IMR-90 (cell line): ENCODE measurements around the gene ABCC9. TPM values are rescaled to one million over a fixed set of nuclear protein-coding genes. Genes with fewer than 3 reads are reported as not detected.

Source experiments
- ATAC-seq: fragments of 200-7000 bp; cut with Tn5 transposase; 2 replicates; pipeline ENCODE4 v1.9.1; 2020; ENCODE audit warnings: low read depth, mild to moderate bottlenecking, moderate library complexity
- BruUV-seq: library from RNA; stranded (reverse); fragments of 400-500 nt; replicated peaks from 2 replicates; lab custom pipeline; 2021; lab: Mats Ljungman, UMichigan
- CTCF ChIA-PET: fragments of 300-600 bp; formaldehyde crosslinking; extraction: SDS; loops from one replicate; lab custom pipeline; 2021; ENCODE audit warnings: antibody characterized with exemption; lab: Yijun Ruan, JAX
- POLR2A ChIA-PET: fragments of 300-600 bp; sonication (Branson Sonifier 250); formaldehyde crosslinking; loops from one replicate; lab custom pipeline; 2022; ENCODE audit warnings: antibody characterized with exemption; ENCODE audit not compliant: unreplicated experiment; lab: Charles Lee
- DNase-seq: peaks from one replicate; pipeline ENCODE4 v3.0.0; 2013
- H2AFZ ChIP-seq: replicated peaks from 2 replicates; pipeline ENCODE3; 2013; ENCODE audit warnings: low read length, mild to moderate bottlenecking; ENCODE audit not compliant: poor library complexity
- H2AK5ac ChIP-seq: 2 replicates; pipeline ENCODE4 v1.6.1; 2013; ENCODE audit warnings: low read depth, low read length, inconsistent platforms
- H2AK9ac ChIP-seq: replicated peaks from 2 replicates; pipeline ENCODE3; 2013; ENCODE audit warnings: mild to moderate bottlenecking, low read depth, low read length, moderate library complexity; ENCODE audit not compliant: poor library complexity
- H2BK120ac ChIP-seq: 2 replicates; pipeline ENCODE4 v1.6.1; 2013; ENCODE audit warnings: low read depth, low read length, inconsistent platforms
- H2BK15ac ChIP-seq: 3 replicates; pipeline ENCODE4 v1.6.1; 2013; ENCODE audit warnings: low read depth, low read length, inconsistent platforms
- H2BK20ac ChIP-seq: 2 replicates; pipeline ENCODE4 v1.6.1; 2013; ENCODE audit warnings: low read depth, mild to moderate bottlenecking, inconsistent platforms, low read length, moderate library complexity
- H2BK5ac ChIP-seq: 2 replicates; pipeline ENCODE4 v1.6.1; 2013; ENCODE audit warnings: mild to moderate bottlenecking, low read depth, low read length, inconsistent platforms; ENCODE audit not compliant: poor library complexity, severe bottlenecking
- H3K14ac ChIP-seq: replicated peaks from 2 replicates; pipeline ENCODE4 v1.6.1; 2013; ENCODE audit warnings: low read depth, low read length, inconsistent platforms
- H3K18ac ChIP-seq: 2 replicates; pipeline ENCODE4 v1.6.1; 2013; ENCODE audit warnings: low read depth, low read length, control low read depth
- H3K23ac ChIP-seq: 2 replicates; pipeline ENCODE4 v1.6.1; 2013; ENCODE audit warnings: low read depth, low read length, inconsistent platforms
- H3K27ac ChIP-seq: 2 replicates; pipeline ENCODE4 v1.5.1; 2013; ENCODE audit warnings: mild to moderate bottlenecking, control low read depth, low read length; ENCODE audit not compliant: insufficient read depth
- H3K27me3 ChIP-seq: 2 replicates; pipeline ENCODE4 v1.6.1; 2013; ENCODE audit warnings: low read length; ENCODE audit not compliant: control insufficient read depth, insufficient read depth
- H3K36me3 ChIP-seq: 2 replicates; pipeline ENCODE4 v1.6.1; 2013; ENCODE audit warnings: low read length, mixed read lengths; ENCODE audit not compliant: control insufficient read depth, insufficient read depth
- H3K4ac ChIP-seq: 2 replicates; pipeline ENCODE4 v1.6.1; 2013; ENCODE audit warnings: low read depth, low read length, inconsistent platforms
- H3K4me1 ChIP-seq: 2 replicates; pipeline ENCODE4 v1.6.1; 2013; ENCODE audit warnings: low read length, mixed read lengths; ENCODE audit not compliant: control insufficient read depth, insufficient read depth
- H3K4me2 ChIP-seq: 2 replicates; pipeline ENCODE4 v1.6.1; 2013; ENCODE audit warnings: low read depth, mild to moderate bottlenecking, control low read depth, low read length, moderate library complexity
- H3K4me3 ChIP-seq: 2 replicates; pipeline ENCODE4 v1.5.1; 2013; ENCODE audit warnings: low read depth, mild to moderate bottlenecking, control low read depth, low read length, moderate library complexity; ENCODE audit not compliant: insufficient read depth
- H3K56ac ChIP-seq: 2 replicates; pipeline ENCODE4 v1.6.1; 2013; ENCODE audit warnings: low read length, inconsistent platforms; ENCODE audit not compliant: insufficient read depth; ENCODE audit errors: extremely low read depth
- H3K79me1 ChIP-seq, 2 experiments: 2 replicates each; pipeline ENCODE4 v1.6.1; 2013; ENCODE audit warnings: low read length in 2 of 2, inconsistent platforms in 1 of 2, low read depth in 1 of 2
- H3K9ac ChIP-seq: 2 replicates; pipeline ENCODE4 v1.6.1; 2013; ENCODE audit warnings: low read depth, low read length, control low read depth
- H3K9me1 ChIP-seq: 2 replicates; pipeline ENCODE4 v1.6.1; 2013; ENCODE audit warnings: low read length, inconsistent platforms; ENCODE audit not compliant: insufficient read depth
- H3K9me3 ChIP-seq: 2 replicates; pipeline ENCODE4 v1.6.1; 2013; ENCODE audit warnings: low read length; ENCODE audit not compliant: control insufficient read depth, insufficient read depth
- H4K20me1 ChIP-seq: 2 replicates; pipeline ENCODE4 v1.6.1; 2013; ENCODE audit warnings: low read length, inconsistent platforms; ENCODE audit not compliant: insufficient read depth
- H4K5ac ChIP-seq: 2 replicates; pipeline ENCODE4 v1.6.1; 2013; ENCODE audit warnings: mild to moderate bottlenecking, low read depth, low read length, control low read depth
- H4K8ac ChIP-seq, 2 experiments: 2 replicates each; pipeline ENCODE4 v1.6.1; 2013; ENCODE audit warnings: low read depth in 2 of 2, low read length in 2 of 2, control low read depth in 1 of 2, inconsistent platforms in 1 of 2
- H4K91ac ChIP-seq: 2 replicates; pipeline ENCODE4 v1.6.1; 2013; ENCODE audit warnings: low read depth, low read length, inconsistent platforms; ENCODE audit not compliant: insufficient read depth
- BHLHE40 ChIP-seq: fragments of 150-350 bp; IDR thresholded peaks from 2 replicates; pipeline ENCODE4 v1.6.1; 2016; ENCODE audit warnings: mild to moderate bottlenecking, low read depth, low read length
- CEBPB ChIP-seq: IDR thresholded peaks from 2 replicates; pipeline ENCODE4 v1.6.1; 2012; ENCODE audit warnings: low read depth, low read length, improper control_type of control experiment
- CHD1 ChIP-seq: IDR thresholded peaks from 2 replicates; pipeline ENCODE4 v1.6.1; 2012; ENCODE audit warnings: low read depth, low read length, improper control_type of control experiment
- CTCF ChIP-seq: conservative IDR thresholded peaks from 2 replicates; pipeline ENCODE4 v1.5.1; 2012; ENCODE audit warnings: mild to moderate bottlenecking, low read depth, low read length, improper control_type of control experiment
- ELK1 ChIP-seq: fragments of 150-350 bp; IDR thresholded peaks from 2 replicates; pipeline ENCODE4 v1.6.1; 2016; ENCODE audit warnings: low read depth, mild to moderate bottlenecking, low read length, moderate library complexity, borderline replicate concordance
- FOS ChIP-seq: fragments of 150-350 bp; IDR thresholded peaks from 2 replicates; pipeline ENCODE4 v1.6.1; 2016; ENCODE audit warnings: low read depth, low read length
- MAFK ChIP-seq: IDR thresholded peaks from 2 replicates; pipeline ENCODE4 v1.6.1; 2012; ENCODE audit warnings: low read depth, low read length, improper control_type of control experiment
- MAZ ChIP-seq: IDR thresholded peaks from 2 replicates; pipeline ENCODE4 v1.6.1; 2012; ENCODE audit warnings: low read depth, mild to moderate bottlenecking, low read length, improper control_type of control experiment, moderate library complexity, borderline replicate concordance
- MXI1 ChIP-seq: IDR thresholded peaks from 2 replicates; pipeline ENCODE4 v1.6.1; 2012; ENCODE audit warnings: low read depth, mild to moderate bottlenecking, low read length, moderate library complexity, borderline replicate concordance
- NFE2L2 ChIP-seq: fragments of 150-350 bp; IDR thresholded peaks from 2 replicates; pipeline ENCODE4 v1.6.1; 2016; ENCODE audit warnings: low read depth, mild to moderate bottlenecking, low read length
- POLR2A ChIP-seq: IDR thresholded peaks from 2 replicates; pipeline ENCODE4 v1.6.1; 2012; ENCODE audit warnings: mild to moderate bottlenecking, low read depth, low read length
- RAD21 ChIP-seq: IDR thresholded peaks from 2 replicates; pipeline ENCODE4 v1.6.1; 2012; ENCODE audit warnings: low read length, improper control_type of control experiment
- RCOR1 ChIP-seq: IDR thresholded peaks from 2 replicates; pipeline ENCODE4 v1.6.1; 2012; ENCODE audit warnings: mild to moderate bottlenecking, low read length, improper control_type of control experiment; ENCODE audit not compliant: insufficient replicate concordance
- RFX5 ChIP-seq: IDR thresholded peaks from 2 replicates; pipeline ENCODE4 v1.8.0; 2012; ENCODE audit warnings: low read depth, mild to moderate bottlenecking, low read length, moderate library complexity
- SMC3 ChIP-seq: fragments of 150-350 bp; IDR thresholded peaks from 2 replicates; pipeline ENCODE4 v1.6.1; 2016; ENCODE audit warnings: low read depth, mild to moderate bottlenecking, antibody characterized with exemption, low read length, moderate library complexity
- USF2 ChIP-seq: fragments of 150-350 bp; IDR thresholded peaks from 2 replicates; pipeline ENCODE4 v1.6.1; 2017; ENCODE audit warnings: mild to moderate bottlenecking, antibody characterized with exemption, low read length, low read depth
- WGBS, 2 experiments: methylation state at CpG; one replicate each; pipeline versions ENCODE4 v1.1.5 to v1.1.7; 2013; ENCODE audit warnings: missing lambda C conversion rate in 2 of 2; ENCODE audit not compliant: insufficient read length in 1 of 2; ENCODE audit errors: extremely low coverage in 2 of 2; 5-methylcytosine and 5-hydroxymethylcytosine counted together
- dilution Hi-C: fragments of 300-500 bp; cut with HindIII; formaldehyde crosslinking; loops from one replicate; pipeline ENCODE4 v1.14.3; 2018; ENCODE audit warnings: low sequenced_read_pairs; ENCODE audit not compliant: unreplicated experiment
- in situ Hi-C: fragments of 300-500 bp; cut with MboI; formaldehyde crosslinking; loops from 3 replicates; pipeline ENCODE4 v1.14.3; 2019; ENCODE audit warnings: low sequenced_read_pairs, inconsistent platforms, mixed read lengths
- intact Hi-C: fragments of 100-400 bp; cut with micrococcal nuclease; formaldehyde crosslinking; loops from 2 replicates; pipeline ENCODE4 v1.10.0; 2022
- polyA plus RNA-seq, 3 experiments: library from polyadenylated mRNA; depleted of rRNA; stranded (reverse); fragments of >200 nt; gene quantifications; 2 replicates each; pipeline ENCODE4 v1.2.3, GENCODE V29; 2012; ENCODE audit warnings: low replicate concordance in 1 of 3
- total RNA-seq: library from RNA; depleted of rRNA; stranded (reverse); fragments of >200 nt; gene quantifications from 2 replicates; pipeline ENCODE4 v1.2.3, GENCODE V29; 2012

ABCC9 gene
- total and polyA plus RNA-seq, 2 of the 4 experiments (the other 2 are of a cell fraction), result 1.2 to 6.6 TPM

GRCh38 chr12:21893924-21894323, 47.3 kb downstream of the ABCC9 start:
- no peak overlapping the region for H3K56ac ChIP-seq
- H3K4me2 ChIP-seq, result no peak overlapping the region
- no peaks in the 10 kb centered on the region for H4K20me1 ChIP-seq
- no peak overlapping the region for H3K18ac ChIP-seq
- no peak overlapping the region for H4K5ac ChIP-seq
- CTCF ChIA-PET, result no interaction called here
- no peak overlapping the region for H3K27ac ChIP-seq
- H3K4ac ChIP-seq, result no peak overlapping the region
- no peak overlapping the region for H2BK120ac ChIP-seq
- ATAC-seq (no peak), DNase-seq (no peak)
- no peak overlapping the region for H3K23ac ChIP-seq
- no peak overlapping the region for H2BK5ac ChIP-seq
- intact Hi-C loops (no loop called here), in situ Hi-C loops (no loop called here), dilution Hi-C loops (no loop called here)
- H2BK15ac ChIP-seq, result no peak overlapping the region
- TF ChIP-seq MXI1 (no peak), CHD1 (no peak), RCOR1 (no peak), CEBPB (no peak), CTCF (no peak), MAFK (no peak), SMC3 (no peak), RAD21 (no peak), USF2 (no peak), FOS (no peak), BHLHE40 (no peak), RFX5 (no peak), POLR2A (no peak), NFE2L2 (no peak), ELK1 (no peak), MAZ (no peak)
- no peak overlapping the region for H2AK5ac ChIP-seq
- H4K91ac ChIP-seq, result no peak overlapping the region
- H2AFZ ChIP-seq, result no peak overlapping the region
- H3K9ac ChIP-seq, result no peak overlapping the region
- H3K36me3 ChIP-seq, result no peaks in the 10 kb centered on the region
- H2BK20ac ChIP-seq, result no peak overlapping the region
- no TSS peak for BruUV-seq
- H3K9me3 ChIP-seq, result no peaks in the 10 kb centered on the region
- H3K4me3 ChIP-seq, result no peak overlapping the region
- no peak overlapping the region for H2AK9ac ChIP-seq
- no peaks in the 10 kb centered on the region for H3K4me1 ChIP-seq
- no peak overlapping the region for H3K14ac ChIP-seq
- POLR2A ChIA-PET, result no interaction called here
- H4K8ac ChIP-seq, result no peak overlapping the region
- no peaks in the 10 kb centered on the region for H3K27me3 ChIP-seq
- no peaks in the 10 kb centered on the region for H3K79me1 ChIP-seq
- WGBS, 2 experiments, result 86% methylated on average over 1 of the region's 4 CpGs; no CpG with 5 or more reads in 1 of the 2 experiments
- H3K9me1 ChIP-seq, result no peaks in the 10 kb centered on the region
